Sigmoid colon (tissue), 4 donors: ENCODE measurements around the gene FOXRED1.

ENCODE experiments used
- EP300 ChIP-seq, 4 donors: sonication (generic); formaldehyde crosslinking; IDR thresholded peaks; one replicate each; pipeline ENCODE4 v1.6.1; 2017; ENCODE audit warnings: antibody characterized with exemption in 4 of 4
- POLR2A ChIP-seq, 2 donors: fragments of 450-650 bp; IDR thresholded peaks; one replicate each; pipeline ENCODE4 v1.6.1; 2016; ENCODE audit warnings: antibody characterized with exemption in 2 of 2, mild to moderate bottlenecking in 2 of 2, moderate library complexity in 2 of 2
- TF ChIP-seq, protein P1 (sequence below), 4 experiments: fragments of 450-650 bp in 3 of 4; fragments of 200-600 bp in 1 of 4; IDR thresholded peaks; one replicate each; pipeline ENCODE4 v1.5.1; 2016 to 2019; ENCODE audit warnings: antibody characterized with exemption in 4 of 4, mild to moderate bottlenecking in 3 of 4, moderate library complexity in 2 of 4

DNA sequence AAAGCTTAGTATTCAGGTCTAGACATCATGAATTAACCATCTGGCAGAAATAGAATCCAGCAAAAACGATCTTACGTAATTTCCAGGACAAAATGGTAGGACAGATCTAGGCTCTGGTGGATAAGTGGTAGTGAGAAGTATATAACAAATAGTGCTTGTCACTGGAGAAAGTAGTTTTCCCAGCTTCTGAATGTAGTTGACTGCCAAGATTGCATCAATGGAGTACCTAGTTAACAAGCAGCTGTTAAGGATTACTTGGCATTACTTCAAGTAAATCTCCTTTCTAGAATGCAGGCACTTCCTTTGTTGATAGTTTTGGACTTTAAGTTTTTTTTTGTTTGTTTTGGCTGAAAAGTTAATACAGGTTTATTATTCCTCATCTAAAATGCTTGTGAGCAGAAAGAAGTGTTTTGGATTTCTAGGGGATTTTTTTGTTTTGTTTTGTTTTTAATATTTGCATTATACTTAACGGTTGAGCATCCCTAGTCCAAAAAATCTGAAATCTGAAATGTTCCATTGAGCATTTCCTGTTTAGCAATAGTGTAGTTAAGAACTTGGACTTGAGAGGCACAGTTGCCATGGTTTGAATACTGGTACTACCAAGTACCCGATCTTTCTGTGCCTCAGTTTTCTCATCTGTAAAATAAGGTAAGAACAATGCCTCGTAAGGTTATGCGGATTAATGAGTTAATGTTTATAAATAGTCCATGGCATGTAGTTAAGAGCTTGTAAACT lies 37.1 kb upstream of the FOXRED1 start:
- TF ChIP-seq, protein P1, sequence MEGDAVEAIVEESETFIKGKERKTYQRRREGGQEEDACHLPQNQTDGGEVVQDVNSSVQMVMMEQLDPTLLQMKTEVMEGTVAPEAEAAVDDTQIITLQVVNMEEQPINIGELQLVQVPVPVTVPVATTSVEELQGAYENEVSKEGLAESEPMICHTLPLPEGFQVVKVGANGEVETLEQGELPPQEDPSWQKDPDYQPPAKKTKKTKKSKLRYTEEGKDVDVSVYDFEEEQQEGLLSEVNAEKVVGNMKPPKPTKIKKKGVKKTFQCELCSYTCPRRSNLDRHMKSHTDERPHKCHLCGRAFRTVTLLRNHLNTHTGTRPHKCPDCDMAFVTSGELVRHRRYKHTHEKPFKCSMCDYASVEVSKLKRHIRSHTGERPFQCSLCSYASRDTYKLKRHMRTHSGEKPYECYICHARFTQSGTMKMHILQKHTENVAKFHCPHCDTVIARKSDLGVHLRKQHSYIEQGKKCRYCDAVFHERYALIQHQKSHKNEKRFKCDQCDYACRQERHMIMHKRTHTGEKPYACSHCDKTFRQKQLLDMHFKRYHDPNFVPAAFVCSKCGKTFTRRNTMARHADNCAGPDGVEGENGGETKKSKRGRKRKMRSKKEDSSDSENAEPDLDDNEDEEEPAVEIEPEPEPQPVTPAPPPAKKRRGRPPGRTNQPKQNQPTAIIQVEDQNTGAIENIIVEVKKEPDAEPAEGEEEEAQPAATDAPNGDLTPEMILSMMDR (IDR thresholded peaks at IDR 0.05) = no peak
- TF ChIP-seq EP300 (IDR thresholded peaks at IDR 0.05) (no peak), POLR2A (IDR thresholded peaks at IDR 0.05) (no peak)
